Measurements from ENCODE around the gene VTCN1. TPM values are rescaled to one million over a fixed set of nuclear protein-coding genes. Genes with fewer than 3 reads are reported as not detected.

The VTCN1 gene
- total RNA-seq, 2 donors from 2014 or later, result 4.0 to 7.8 TPM

DNA sequence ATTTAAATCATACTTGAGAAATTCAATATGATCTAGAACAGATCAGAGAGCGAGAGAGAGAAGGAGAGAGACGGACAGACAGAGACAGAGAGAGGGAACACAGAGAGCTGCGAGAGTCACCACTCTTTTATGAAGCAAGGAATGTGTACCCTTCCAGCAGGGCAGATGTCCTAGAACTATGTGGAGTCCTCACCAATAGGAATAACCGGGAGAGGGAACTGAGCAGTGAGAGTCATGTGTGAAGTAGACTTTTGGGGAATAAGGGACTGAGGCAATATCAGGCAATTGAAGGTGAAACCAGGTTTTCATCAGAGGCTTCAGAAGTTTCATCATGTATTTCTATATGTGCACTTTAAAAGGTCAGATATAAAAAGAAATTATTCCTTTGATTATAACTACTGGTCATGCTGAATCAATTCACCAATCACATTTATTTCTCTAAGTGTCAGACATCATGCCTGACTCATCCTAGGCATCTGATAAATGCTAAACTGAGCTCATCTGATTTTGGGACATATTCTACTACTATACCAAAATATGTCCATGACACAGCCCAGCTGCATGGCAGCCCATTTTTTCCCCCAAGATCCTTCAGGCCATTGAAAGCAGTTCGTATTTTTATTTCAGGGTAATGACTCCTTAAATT, 22.4 kb downstream of the VTCN1 start:
- no peaks in the 10 kb centered on the region for H3K9me3 ChIP-seq
- intact Hi-C loops (cut with DNase I), result no loop called here
- H3K4me1 ChIP-seq (replicated peaks), result no peaks in the 10 kb centered on the region
- no peak for DNase-seq (ENCODE audit: low spot score)
- no peak overlapping the region for H3K27ac ChIP-seq
- 71% methylated on average over 5 of the region's 5 CpGs for WGBS
- no peaks in the 10 kb centered on the region for H3K36me3 ChIP-seq
- TF ChIP-seq POLR2AphosphoS5 (IDR thresholded peaks at IDR 0.05), result no peak
- no peak for TF ChIP-seq POLR2A (IDR thresholded peaks at IDR 0.05)
- no peak for TF ChIP-seq CTCF (IDR thresholded peaks at IDR 0.05)
- no peaks in the 10 kb centered on the region for H3K27me3 ChIP-seq (replicated peaks; ENCODE audit: insufficient read depth)
- H3K4me3 ChIP-seq, result no peak overlapping the region

DNA sequence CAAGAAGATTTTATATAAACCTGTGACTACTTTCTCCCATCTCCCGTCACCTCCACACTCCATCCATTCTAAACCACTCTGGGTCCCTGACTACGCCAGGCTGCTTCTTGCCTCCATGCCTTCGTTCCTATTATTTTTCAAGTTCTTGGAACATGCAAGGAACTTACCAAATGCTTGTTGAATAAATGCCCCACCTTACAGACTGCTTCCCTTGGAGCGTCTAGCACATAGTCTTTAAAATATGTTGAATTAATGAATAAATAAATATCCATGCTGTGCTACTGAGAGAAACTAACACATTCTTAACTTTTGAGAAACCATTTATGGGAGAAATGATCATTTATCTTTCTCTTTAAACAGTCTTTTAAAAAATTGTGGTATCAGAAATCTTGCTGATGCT, 27.6 kb downstream of the VTCN1 start:
- Histone ChIP-seq H3K9me3 (no peaks in the 10 kb centered on the region), H3K4me3 (no peak overlapping the region), H3K27me3 (replicated peaks; ENCODE audit: insufficient read depth) (no peaks in the 10 kb centered on the region), H3K36me3 (no peaks in the 10 kb centered on the region), H3K4me1 (replicated peaks) (no peaks in the 10 kb centered on the region), H3K27ac (no peak overlapping the region)
- no peak for TF ChIP-seq POLR2AphosphoS5 (IDR thresholded peaks at IDR 0.05)
- TF ChIP-seq CTCF (IDR thresholded peaks at IDR 0.05), result no peak
- no peak for TF ChIP-seq POLR2A (IDR thresholded peaks at IDR 0.05)
- no peak for DNase-seq (ENCODE audit: low spot score)
- intact Hi-C loops (cut with DNase I), result no loop called here
- 94% methylated on average over 4 of the region's 4 CpGs for WGBS

DNA sequence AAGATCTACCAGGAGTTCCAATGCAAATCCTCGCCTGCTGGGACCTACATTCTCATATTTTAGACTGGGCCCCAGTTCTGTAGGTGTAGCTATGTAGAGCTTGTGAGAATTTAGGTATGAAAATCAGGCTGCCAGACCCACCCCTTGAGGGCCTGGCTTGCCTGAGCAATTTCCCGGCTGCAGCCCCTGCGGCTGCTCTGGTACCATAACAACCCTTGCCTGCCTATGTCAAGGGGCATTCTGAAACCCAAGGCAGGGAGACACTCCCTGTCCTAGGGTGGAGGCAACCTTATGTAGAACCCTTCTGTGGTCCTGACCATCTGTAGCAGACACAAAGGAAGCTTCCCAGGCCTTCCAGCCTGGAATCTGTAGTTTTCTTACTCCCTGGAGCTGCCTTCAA, 28.4 kb downstream of the VTCN1 start:
- Histone ChIP-seq H3K4me1 (replicated peaks) (no peaks in the 10 kb centered on the region), H3K36me3 (no peaks in the 10 kb centered on the region), H3K4me3 (no peak overlapping the region), H3K27me3 (replicated peaks; ENCODE audit: insufficient read depth) (no peaks in the 10 kb centered on the region), H3K9me3 (no peaks in the 10 kb centered on the region), H3K27ac (no peak overlapping the region)
- TF ChIP-seq POLR2A (IDR thresholded peaks at IDR 0.05) (no peak), POLR2AphosphoS5 (IDR thresholded peaks at IDR 0.05) (no peak), CTCF (IDR thresholded peaks at IDR 0.05) (no peak)
- intact Hi-C loops (cut with DNase I), result no loop called here
- DNase-seq (ENCODE audit: low spot score), result no peak
- WGBS, result 98% methylated on average over 3 of the region's 3 CpGs

- WGBS, result 86% methylated on average over 5 of the region's 5 CpGs
- Histone ChIP-seq H3K27me3 (replicated peaks; ENCODE audit: insufficient read depth) (no peaks in the 10 kb centered on the region), H3K36me3 (no peaks in the 10 kb centered on the region), H3K9me3 (no peaks in the 10 kb centered on the region), H3K4me1 (replicated peaks) (no peaks in the 10 kb centered on the region), H3K4me3 (no peak overlapping the region), H3K27ac (no peak overlapping the region)
- no peak for TF ChIP-seq POLR2AphosphoS5 (IDR thresholded peaks at IDR 0.05)
- no peak for TF ChIP-seq CTCF (IDR thresholded peaks at IDR 0.05)
- TF ChIP-seq POLR2A (IDR thresholded peaks at IDR 0.05), result no peak
- no peak for DNase-seq (ENCODE audit: low spot score)
- intact Hi-C loops (cut with DNase I), result no loop called here
Measured at GRCh38 chr1:117181630-117182041, 29.1 kb downstream of the VTCN1 start.

Measured in prostate gland (tissue), 2 donors.